HCT116 (cell line): ENCODE results near the gene PRM3. TPM values are rescaled to one million over a fixed set of nuclear protein-coding genes. Genes with fewer than 3 reads are reported as not detected.

Experiments used
- ATAC-seq: fragments of 200-7000 bp; cut with Tn5 transposase; 2 replicates; pipeline ENCODE4 v1.9.1; 2020; ENCODE audit warnings: mild to moderate bottlenecking, moderate library complexity
- BruUV-seq: library from RNA; stranded (reverse); fragments of 400-500 nt; replicated peaks from 2 replicates; lab custom pipeline; 2021; lab: Mats Ljungman, UMichigan
- CTCF ChIA-PET: fragments of 300-600 bp; sonication (Branson Sonifier 250); formaldehyde crosslinking; loops from one replicate; lab custom pipeline; 2021; ENCODE audit warnings: antibody characterized with exemption; lab: Charles Lee
- POLR2A ChIA-PET: fragments of 300-600, 350-600 bp; sonication (Branson Sonifier 250); formaldehyde crosslinking; loops from one replicate; lab custom pipeline; 2021; ENCODE audit warnings: antibody characterized with exemption; lab: Charles Lee
- RAD21 ChIA-PET, 2 experiments: fragments of 300-600 bp; sonication (Branson Sonifier 250); formaldehyde crosslinking; loops; one replicate each; lab custom pipeline; 2023; ENCODE audit warnings: low total read pairs in 2 of 2; ENCODE audit not compliant: uncharacterized antibody in 2 of 2, unreplicated experiment in 2 of 2, low non-redundant PET in 1 of 2; lab: Charles Lee
- DNase-seq: peaks from one replicate; pipeline ENCODE4 v3.0.0-alpha.2; 2010; ENCODE audit warnings: low read depth, low spot score
- H2AFZ ChIP-seq: fragments of 200-600 bp; shearing (Covaris generic), sonication (generic); 2 replicates; pipeline ENCODE4 v1.6.1; 2017; ENCODE audit warnings: low read depth, mixed run types, mixed read lengths, antibody characterized with exemption, low read length; ENCODE audit not compliant: poor library complexity, severe bottlenecking
- H3K27ac ChIP-seq: 2 replicates; pipeline ENCODE4 v1.5.1; 2012; ENCODE audit warnings: low read depth, low read length
- H3K27me3 ChIP-seq: fragments of 200-600 bp; sonication (generic); 2 replicates; pipeline ENCODE4 v1.6.1; 2016; ENCODE audit warnings: mixed run types, low read length, mixed read lengths; ENCODE audit not compliant: insufficient read depth
- H3K36me3 ChIP-seq, 2 experiments: fragments of 200-500 bp in 1 of 2; fragments of 200-600 bp in 1 of 2; sonication (Bioruptor generic) in 1 of 2; sonication (generic) in 1 of 2; 2 replicates each; pipeline versions ENCODE4 v1.5.1 to v1.6.1; 2014 to 2016; ENCODE audit warnings: low read length in 2 of 2, inconsistent platforms in 1 of 2, mixed read lengths in 1 of 2, mixed run types in 1 of 2; ENCODE audit not compliant: insufficient read depth in 2 of 2, control insufficient read depth in 1 of 2
- H3K4me1 ChIP-seq, 2 experiments: fragments of 200-600 bp in 1 of 2; sonication (generic) in 1 of 2; 2 replicates each; pipeline versions ENCODE4 v1.5.1 to v1.6.1; 2012 to 2017; ENCODE audit warnings: low read length in 2 of 2, inconsistent platforms in 1 of 2, mild to moderate bottlenecking in 1 of 2, mixed read lengths in 1 of 2, mixed run types in 1 of 2, moderate library complexity in 1 of 2; ENCODE audit not compliant: insufficient read depth in 2 of 2, control insufficient read depth in 1 of 2
- H3K4me2 ChIP-seq: fragments of 200-600 bp; sonication (generic); 2 replicates; pipeline ENCODE4 v1.6.1; 2017; ENCODE audit warnings: mixed run types, low read length, mixed read lengths
- H3K4me3 ChIP-seq, 2 experiments: fragments of 200-600 bp in 1 of 2; sonication (generic) in 1 of 2; replicated peaks in 1 of 2; 2 replicates each; pipeline ENCODE4 v1.5.1; 2011 to 2016; ENCODE audit warnings: low read length in 2 of 2, control low read depth in 1 of 2, low read depth in 1 of 2, mild to moderate bottlenecking in 1 of 2, mixed read lengths in 1 of 2, mixed run types in 1 of 2
- H3K79me2 ChIP-seq: fragments of 200-600 bp; sonication (generic); 2 replicates; pipeline ENCODE4 v1.6.1; 2017; ENCODE audit warnings: mild to moderate bottlenecking, mixed run types, low read length, moderate library complexity, mixed read lengths; ENCODE audit not compliant: insufficient read depth
- H3K9ac ChIP-seq: fragments of 200-600 bp; sonication (generic); 2 replicates; pipeline ENCODE4 v1.6.1; 2016; ENCODE audit warnings: low read length, mixed read lengths
- H3K9me2 ChIP-seq: fragments of 200-600 bp; sonication (generic), shearing (Covaris generic); 2 replicates; pipeline ENCODE4 v1.6.1; 2017; ENCODE audit warnings: mixed run types, mild to moderate bottlenecking, moderate library complexity; ENCODE audit not compliant: insufficient read depth
- H3K9me3 ChIP-seq, 2 experiments: fragments of 200-500 bp in 1 of 2; fragments of 200-600 bp in 1 of 2; sonication (Bioruptor generic) in 1 of 2; sonication (generic) in 1 of 2; 2 replicates each; pipeline ENCODE4 v1.6.1; 2014 to 2017; ENCODE audit warnings: low read length in 2 of 2, mixed read lengths in 2 of 2, inconsistent platforms in 1 of 2, low read depth in 1 of 2, mild to moderate bottlenecking in 1 of 2, mixed run types in 1 of 2, moderate library complexity in 1 of 2; ENCODE audit not compliant: control insufficient read depth in 1 of 2, insufficient read depth in 1 of 2
- H4K20me1 ChIP-seq: fragments of 200-600 bp; sonication (generic), shearing (Covaris generic); 2 replicates; pipeline ENCODE4 v1.6.1; 2017; ENCODE audit warnings: mixed run types, mild to moderate bottlenecking, moderate library complexity; ENCODE audit not compliant: insufficient read depth
- ATF3 ChIP-seq: IDR thresholded peaks from 2 replicates; pipeline ENCODE4 v1.6.1; 2012
- CBX3 ChIP-seq: IDR thresholded peaks from 2 replicates; pipeline ENCODE4 v1.6.1; 2012; ENCODE audit warnings: low read depth
- CEBPB ChIP-seq: IDR thresholded peaks from 2 replicates; pipeline ENCODE4 v1.6.1; 2012; ENCODE audit warnings: low read depth
- CTCF ChIP-seq, 3 experiments: fragments of 200-600 bp in 1 of 3; sonication (generic) in 1 of 3; IDR thresholded peaks in 2 of 3; conservative IDR thresholded peaks in 1 of 3; 2 replicates each; pipeline ENCODE4 v1.5.1; 2012 to 2017; ENCODE audit warnings: low read depth in 2 of 3, low read length in 2 of 3, antibody characterized with exemption in 1 of 3, borderline replicate concordance in 1 of 3, control low read depth in 1 of 3, mild to moderate bottlenecking in 1 of 3, mixed read lengths in 1 of 3, mixed run types in 1 of 3, moderate library complexity in 1 of 3; ENCODE audit not compliant: insufficient read depth in 1 of 3
- EGR1 ChIP-seq: IDR thresholded peaks from 2 replicates; pipeline ENCODE4 v1.6.1; 2012; ENCODE audit warnings: low read depth
- ELF1 ChIP-seq: IDR thresholded peaks from 2 replicates; pipeline ENCODE4 v1.6.1; 2012; ENCODE audit warnings: low read depth, borderline replicate concordance
- EZH2 ChIP-seq: fragments of 200-600 bp; sonication (generic); IDR thresholded peaks from 2 replicates; pipeline ENCODE4 v1.6.1; 2017; ENCODE audit warnings: antibody characterized with exemption, mixed run types
- EZH2phosphoT487 ChIP-seq: fragments of 200-600 bp; IDR thresholded peaks from 2 replicates; pipeline ENCODE4 v1.6.1; 2018; ENCODE audit warnings: antibody characterized with exemption, borderline replicate concordance
- JUND ChIP-seq: IDR thresholded peaks from 2 replicates; pipeline ENCODE4 v1.6.1; 2012
- MAX ChIP-seq: IDR thresholded peaks from 2 replicates; pipeline ENCODE4 v1.6.1; 2012
- POLR2A ChIP-seq: IDR thresholded peaks from 2 replicates; pipeline ENCODE4 v1.7.0; 2011; ENCODE audit warnings: borderline replicate concordance; ENCODE audit not compliant: insufficient read depth, insufficient read length; ENCODE audit errors: extremely low read depth
- POLR2AphosphoS5 ChIP-seq: IDR thresholded peaks from 2 replicates; pipeline ENCODE4 v1.6.1; 2011; ENCODE audit warnings: mild to moderate bottlenecking, low read depth, low read length, moderate library complexity
- RAD21 ChIP-seq: IDR thresholded peaks from 2 replicates; pipeline ENCODE4 v1.6.1; 2012; ENCODE audit warnings: low read depth, mild to moderate bottlenecking
- REST ChIP-seq: IDR thresholded peaks from 2 replicates; pipeline ENCODE4 v1.6.1; 2012; ENCODE audit warnings: low read depth
- SRF ChIP-seq: IDR thresholded peaks from 2 replicates; pipeline ENCODE4 v1.6.1; 2012; ENCODE audit warnings: low read depth
- TCF7L2 ChIP-seq: IDR thresholded peaks from 2 replicates; pipeline ENCODE4 v1.7.0; 2011; ENCODE audit warnings: borderline replicate concordance, inconsistent platforms; ENCODE audit not compliant: insufficient read depth, insufficient read length; ENCODE audit errors: extremely low read depth
- YY1 ChIP-seq: IDR thresholded peaks from 2 replicates; pipeline ENCODE4 v1.6.1; 2011; ENCODE audit warnings: low read length, low read depth, moderate library complexity, mild to moderate bottlenecking; ENCODE audit not compliant: insufficient replicate concordance; ENCODE audit errors: extremely low read depth
- ZFX ChIP-seq: fragments of 450-650 bp; IDR thresholded peaks from 2 replicates; pipeline ENCODE4 v1.6.1; 2017
- ZNF274 ChIP-seq: fragments of 200-500 bp; sonication (Bioruptor generic); IDR thresholded peaks from 2 replicates; pipeline ENCODE4 v1.6.1; 2014; ENCODE audit warnings: mild to moderate bottlenecking, low read depth, low read length, inconsistent platforms
- intact Hi-C: fragments of 100-400 bp; cut with micrococcal nuclease; formaldehyde crosslinking; loops from 2 replicates; pipeline ENCODE4 v1.10.0; 2022
- total RNA-seq: library from RNA; stranded (reverse); gene quantifications from one replicate; pipeline ENCODE4 v1.2.1, GENCODE V29; 2021; ENCODE audit not compliant: unreplicated experiment

The PRM3 gene
- total RNA-seq, 1 experiment from 2014 or later, result not detected

- BruUV-seq, result no TSS peak
- ATAC-seq, result no peak
- no peak overlapping the region for H2AFZ ChIP-seq
- no peaks in the 10 kb centered on the region for H3K9me2 ChIP-seq
- H3K4me3 ChIP-seq, result no peak overlapping the region
- RAD21 ChIA-PET, result no interaction called here
- no peaks in the 10 kb centered on the region for H3K79me2 ChIP-seq
- intact Hi-C loops, result no loop called here
- no peak overlapping the region for H3K9ac ChIP-seq
- POLR2A ChIA-PET, result no interaction called here
- no peak for DNase-seq
- no peaks in the 10 kb centered on the region for H3K4me1 ChIP-seq
- H3K36me3 ChIP-seq, result no peaks in the 10 kb centered on the region
- CTCF ChIA-PET, result interaction anchor here (1.2 kb wide), 1 partner anchor 300 kb away, joined by 3 read pairs; no protein-coding TSS in a partner anchor
- no peaks in the 10 kb centered on the region for H4K20me1 ChIP-seq
- no peaks in the 10 kb centered on the region for H3K9me3 ChIP-seq
- H3K27me3 ChIP-seq, result no peaks in the 10 kb centered on the region
- no peak overlapping the region for H3K27ac ChIP-seq
- TF ChIP-seq CEBPB (no peak), TCF7L2 (no peak), POLR2AphosphoS5 (no peak), ATF3 (no peak), RAD21 (no peak), POLR2A (no peak), SRF (no peak), YY1 (no peak), ZFX (no peak), JUND (no peak), ELF1 (no peak), REST (no peak), CBX3 (no peak), EGR1 (no peak), EZH2 (no peak), CTCF (IDR thresholded peaks at IDR 0.05 in 2 of 3, conservative IDR thresholded peaks at IDR 0.05 in 1 of 3; ENCODE audit: borderline replicate concordance in 1 of 3, insufficient read depth in 1 of 3, low read depth in 2 of 3, low read length in 2 of 3) (no peak), MAX (no peak), EZH2phosphoT487 (no peak), ZNF274 (no peak)
- H3K4me2 ChIP-seq, result no peak overlapping the region
Measured at GRCh38 chr16:11271610-11272009, 1.8 kb downstream of the PRM3 start.
